Prostate gland (tissue), 2 donors: ENCODE results near the gene ANO10. TPM values are rescaled to one million over a fixed set of nuclear protein-coding genes. Genes with fewer than 3 reads are reported as not detected.
"Not testable (repeated sequence)": the region's sequence is repeated elsewhere in the genome, so short reads cannot be mapped to it uniquely, and the experiment has no call there.

ENCODE experiments used
- DNase-seq: peaks from one replicate; pipeline ENCODE4 v3.0.0-alpha.2; 2019; ENCODE audit warnings: low spot score
- H3K27ac ChIP-seq, 2 donors: fragments of 200-600 bp; sonication (generic); 2 replicates each; pipeline ENCODE4 v1.5.1; 2017 to 2019
- H3K27me3 ChIP-seq: fragments of 200-600 bp; sonication (generic); replicated peaks from 2 replicates; pipeline ENCODE4 v1.5.1; 2019; ENCODE audit not compliant: insufficient read depth
- H3K36me3 ChIP-seq, 2 donors: fragments of 200-600 bp; sonication (generic); 1 replicate in 1 of 2; 2 replicates in 1 of 2; pipeline versions ENCODE4 v1.5.1 to v1.8.1; 2017 to 2019
- H3K4me1 ChIP-seq: fragments of 200-600 bp; sonication (generic); replicated peaks from 2 replicates; pipeline ENCODE4 v1.5.1; 2019
- H3K4me3 ChIP-seq, 2 donors: fragments of 200-600 bp; sonication (generic); 2 replicates each; pipeline ENCODE4 v1.5.1; 2017 to 2019
- H3K9me3 ChIP-seq: fragments of 200-600 bp; sonication (generic); 2 replicates; pipeline ENCODE4 v1.5.1; 2017
- POLR2A ChIP-seq: fragments of 450-650 bp; IDR thresholded peaks from one replicate; pipeline ENCODE4 v1.6.1; 2016; ENCODE audit warnings: antibody characterized with exemption, mild to moderate bottlenecking
- POLR2AphosphoS5 ChIP-seq: sonication (generic); formaldehyde crosslinking; IDR thresholded peaks from one replicate; pipeline ENCODE4 v1.6.1; 2017; ENCODE audit warnings: antibody characterized with exemption
- WGBS: methylation state at CpG from one replicate; pipeline ENCODE4 v1.1.5; 2018; 5-methylcytosine and 5-hydroxymethylcytosine counted together
- intact Hi-C: fragments of 100-400 bp; cut with DNase I; formaldehyde crosslinking; loops from one replicate; pipeline ENCODE4 v1.14.2; 2022
- total RNA-seq, 2 donors: library from RNA; depleted of rRNA; stranded (reverse); fragments of >200 nt; gene quantifications; one replicate each; pipeline ENCODE4 v1.1.0, GENCODE V29; 2016
- TF ChIP-seq, protein P1 (sequence below), 4 experiments: fragments of 200-600 bp in 2 of 4; fragments of 450-650 bp in 2 of 4; sonication (generic) in 2 of 4; IDR thresholded peaks; 1 replicate in 3 of 4; 2 replicates in 1 of 4; pipeline ENCODE4 v1.5.1; 2016 to 2019; ENCODE audit warnings: antibody characterized with exemption in 4 of 4, mild to moderate bottlenecking in 2 of 4, moderate library complexity in 2 of 4

ANO10 gene, protein sequence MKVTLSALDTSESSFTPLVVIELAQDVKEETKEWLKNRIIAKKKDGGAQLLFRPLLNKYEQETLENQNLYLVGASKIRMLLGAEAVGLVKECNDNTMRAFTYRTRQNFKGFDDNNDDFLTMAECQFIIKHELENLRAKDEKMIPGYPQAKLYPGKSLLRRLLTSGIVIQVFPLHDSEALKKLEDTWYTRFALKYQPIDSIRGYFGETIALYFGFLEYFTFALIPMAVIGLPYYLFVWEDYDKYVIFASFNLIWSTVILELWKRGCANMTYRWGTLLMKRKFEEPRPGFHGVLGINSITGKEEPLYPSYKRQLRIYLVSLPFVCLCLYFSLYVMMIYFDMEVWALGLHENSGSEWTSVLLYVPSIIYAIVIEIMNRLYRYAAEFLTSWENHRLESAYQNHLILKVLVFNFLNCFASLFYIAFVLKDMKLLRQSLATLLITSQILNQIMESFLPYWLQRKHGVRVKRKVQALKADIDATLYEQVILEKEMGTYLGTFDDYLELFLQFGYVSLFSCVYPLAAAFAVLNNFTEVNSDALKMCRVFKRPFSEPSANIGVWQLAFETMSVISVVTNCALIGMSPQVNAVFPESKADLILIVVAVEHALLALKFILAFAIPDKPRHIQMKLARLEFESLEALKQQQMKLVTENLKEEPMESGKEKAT
- total RNA-seq = 10 to 100 TPM; 12.4 to 17.7 TPM

DNA sequence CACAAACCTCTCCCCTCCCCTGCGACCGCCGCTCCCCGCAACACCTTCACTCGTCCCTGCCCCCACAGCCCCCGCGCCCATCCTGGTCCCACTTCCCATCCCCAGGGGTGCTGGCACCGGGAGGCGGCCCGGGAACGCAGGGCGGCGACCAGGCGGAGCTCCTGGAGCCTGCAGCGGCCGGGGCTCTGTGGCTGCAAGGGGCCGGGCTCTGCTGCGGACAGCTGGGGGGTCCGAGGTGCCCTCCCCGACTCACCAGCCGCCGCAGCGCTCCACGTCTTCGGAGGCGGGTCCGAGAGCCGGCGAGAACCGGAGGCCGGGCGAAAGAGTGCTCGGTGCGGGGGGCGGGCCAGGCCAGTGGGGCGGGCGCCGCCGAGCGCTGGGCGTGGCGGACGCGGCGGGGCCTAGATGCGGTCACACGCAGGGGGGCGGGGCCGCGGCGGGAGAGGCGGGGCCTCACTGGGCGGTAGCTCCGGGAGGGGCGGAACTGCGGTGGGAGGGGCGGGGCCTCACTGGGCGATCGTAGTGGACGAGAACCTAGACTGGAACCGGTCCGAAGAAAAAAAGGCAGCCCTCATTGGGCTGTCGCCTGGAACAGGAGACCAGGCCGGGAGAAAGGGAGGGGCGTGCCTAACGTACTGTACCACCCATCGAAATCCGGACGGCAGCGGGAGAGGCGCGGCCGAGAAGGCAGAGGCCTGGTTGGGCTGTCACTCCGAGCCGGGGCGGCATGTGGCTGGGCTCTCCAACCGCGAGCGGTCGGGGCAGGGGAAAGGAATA, at the start of gene ANO10:
ANO10 (minus strand) TSS at position 356 of the 777 bp plus-strand sequence. CDS start 16,159 bp downstream, outside the sequence.
- H3K27ac ChIP-seq = peak within 1 kb of the TSS; percentile 85 to 90
- H3K36me3 ChIP-seq = no peaks in the 10 kb centered on the region
- intact Hi-C loops = loop anchor here (5.0 kb wide), 2 partner anchors 70 to 145 kb away; partner anchors contain the start of gene ABHD5
- DNase-seq = peak; percentile 99
- TF ChIP-seq POLR2A = peak; percentile 93
- TF ChIP-seq POLR2AphosphoS5 = peak; percentile 95
- TF ChIP-seq, protein P1, sequence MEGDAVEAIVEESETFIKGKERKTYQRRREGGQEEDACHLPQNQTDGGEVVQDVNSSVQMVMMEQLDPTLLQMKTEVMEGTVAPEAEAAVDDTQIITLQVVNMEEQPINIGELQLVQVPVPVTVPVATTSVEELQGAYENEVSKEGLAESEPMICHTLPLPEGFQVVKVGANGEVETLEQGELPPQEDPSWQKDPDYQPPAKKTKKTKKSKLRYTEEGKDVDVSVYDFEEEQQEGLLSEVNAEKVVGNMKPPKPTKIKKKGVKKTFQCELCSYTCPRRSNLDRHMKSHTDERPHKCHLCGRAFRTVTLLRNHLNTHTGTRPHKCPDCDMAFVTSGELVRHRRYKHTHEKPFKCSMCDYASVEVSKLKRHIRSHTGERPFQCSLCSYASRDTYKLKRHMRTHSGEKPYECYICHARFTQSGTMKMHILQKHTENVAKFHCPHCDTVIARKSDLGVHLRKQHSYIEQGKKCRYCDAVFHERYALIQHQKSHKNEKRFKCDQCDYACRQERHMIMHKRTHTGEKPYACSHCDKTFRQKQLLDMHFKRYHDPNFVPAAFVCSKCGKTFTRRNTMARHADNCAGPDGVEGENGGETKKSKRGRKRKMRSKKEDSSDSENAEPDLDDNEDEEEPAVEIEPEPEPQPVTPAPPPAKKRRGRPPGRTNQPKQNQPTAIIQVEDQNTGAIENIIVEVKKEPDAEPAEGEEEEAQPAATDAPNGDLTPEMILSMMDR (IDR thresholded peaks at IDR 0.05) = no peak
- H3K9me3 ChIP-seq = no peaks in the 10 kb centered on the region
- H3K4me1 ChIP-seq = no peaks in the 10 kb centered on the region
- H3K4me3 ChIP-seq = peak within 1 kb of the TSS; percentile 86 to 96
- no peaks in the 10 kb centered on the region for H3K27me3 ChIP-seq
- WGBS = under 1% methylated on average over 80 of the region's 80 CpGs

DNA sequence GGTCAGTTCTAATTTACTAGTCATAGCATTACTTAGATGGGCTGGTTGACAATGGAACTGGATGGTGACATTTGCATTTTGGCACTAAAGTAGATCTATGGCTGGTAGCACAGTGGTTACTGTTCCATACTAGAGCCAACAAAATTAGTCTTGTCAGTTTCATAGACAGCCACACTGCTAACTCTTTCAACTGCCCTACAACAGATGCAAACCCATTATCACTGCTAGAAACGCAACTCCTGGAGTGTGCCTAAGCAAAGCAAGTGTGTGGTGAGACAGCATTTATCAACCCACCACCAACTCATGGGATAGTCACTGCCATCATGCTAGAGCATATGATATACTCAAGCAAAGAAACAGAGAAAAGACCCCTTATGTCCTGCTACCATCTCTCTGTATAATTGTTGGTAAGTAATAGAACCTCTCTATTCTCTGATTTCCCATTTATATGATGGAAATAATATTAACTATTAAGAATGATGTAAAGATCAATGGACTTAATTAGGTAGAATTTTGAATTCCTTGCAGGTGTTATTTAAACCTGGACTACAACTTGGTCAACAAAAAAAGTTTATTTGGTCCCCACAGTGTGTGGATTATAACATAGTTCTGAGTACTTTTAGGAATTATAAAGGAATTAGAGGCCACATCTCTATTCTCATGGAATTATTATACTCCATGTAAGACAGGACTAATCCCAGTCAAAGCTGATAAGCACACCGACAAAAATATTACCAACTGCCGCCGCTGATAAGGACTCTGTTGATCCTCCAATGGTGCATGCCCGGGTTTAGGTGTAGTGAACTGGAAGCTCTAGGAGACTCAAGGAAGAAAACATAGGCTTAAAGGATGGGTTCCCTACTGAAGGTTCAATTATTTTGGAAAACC, 49.1 kb upstream of the ANO10 start:
- H3K9me3 ChIP-seq = no peaks in the 10 kb centered on the region
- intact Hi-C loops = no loop called here
- no peaks in the 10 kb centered on the region for H3K4me1 ChIP-seq
- H3K27ac ChIP-seq = no peak overlapping the region
- H3K36me3 ChIP-seq = no peaks in the 10 kb centered on the region
- TF ChIP-seq POLR2A (no peak), POLR2AphosphoS5 (no peak)
- TF ChIP-seq, protein P1 (IDR thresholded peaks at IDR 0.05) = no peak
- DNase-seq = no peak
- 94% methylated on average over 5 of the region's 5 CpGs for WGBS
- no peaks in the 10 kb centered on the region for H3K27me3 ChIP-seq
- H3K4me3 ChIP-seq = no peak overlapping the region

DNA sequence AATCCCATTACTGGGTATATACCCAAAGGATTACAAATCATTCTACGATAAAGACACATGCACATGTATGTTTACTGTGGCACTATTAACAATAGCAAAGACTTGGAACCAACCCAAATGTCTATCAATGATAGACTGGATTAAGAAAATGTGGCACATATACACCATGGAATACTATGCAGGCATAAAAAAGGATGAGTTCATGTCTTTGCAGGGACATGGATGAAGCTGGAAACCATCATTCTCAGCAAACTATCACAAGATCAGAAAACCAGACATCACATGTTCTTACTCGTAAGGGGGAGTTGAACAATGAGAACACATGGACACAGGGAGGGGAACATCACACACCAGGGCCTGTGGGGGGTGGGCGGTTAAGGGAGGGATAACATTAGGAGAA, 43.2 kb upstream of the ANO10 start:
- H3K9me3 ChIP-seq, H3K27ac ChIP-seq, DNase-seq, H3K27me3 ChIP-seq, intact Hi-C loops, H3K4me1 ChIP-seq, H3K36me3 ChIP-seq, H3K4me3 ChIP-seq: not testable (repeated sequence)
- 94% methylated on average over 3 of the region's 3 CpGs for WGBS

GRCh38 chr3:43661376-43661775, 39.6 kb upstream of the ANO10 start:
- H3K9me3 ChIP-seq, H3K4me1 ChIP-seq, H3K27ac ChIP-seq, H3K4me3 ChIP-seq, DNase-seq, intact Hi-C loops, H3K27me3 ChIP-seq, H3K36me3 ChIP-seq: not testable (repeated sequence)
- 74% methylated on average over 1 of the region's 1 CpG for WGBS

GRCh38 chr3:43659250-43659880, 37.6 kb upstream of the ANO10 start:
- Histone ChIP-seq H3K4me3 (no peak overlapping the region), H3K27me3 (no peaks in the 10 kb centered on the region), H3K27ac (no peak overlapping the region), H3K36me3 (no peaks in the 10 kb centered on the region), H3K9me3 (no peaks in the 10 kb centered on the region), H3K4me1 (no peaks in the 10 kb centered on the region)
- TF ChIP-seq, protein P1 (IDR thresholded peaks at IDR 0.05) = no peak
- TF ChIP-seq POLR2AphosphoS5 (no peak), POLR2A (no peak)
- intact Hi-C loops = no loop called here
- DNase-seq = no peak
- 80% methylated on average over 13 of the region's 13 CpGs for WGBS

DNA sequence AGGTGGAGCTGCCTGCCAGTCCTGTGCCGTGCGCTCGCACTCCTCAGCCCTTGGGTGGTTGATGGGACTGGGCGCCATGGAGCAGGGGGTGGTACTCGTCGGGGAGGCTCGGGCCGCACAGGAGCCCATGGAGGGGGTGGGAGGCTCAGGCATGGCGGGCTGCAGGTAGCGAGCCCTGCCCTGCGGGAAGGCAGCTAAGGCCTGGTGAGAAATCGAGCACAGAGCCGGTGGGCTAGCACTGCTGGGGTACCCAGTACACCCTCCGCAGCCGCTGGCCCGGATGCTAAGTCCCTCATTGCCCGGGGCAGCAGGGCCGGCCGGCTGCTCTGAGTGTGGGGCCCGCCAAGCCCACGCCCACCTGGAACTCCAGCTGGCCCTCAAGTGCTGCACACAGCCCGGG, 34.6 kb upstream of the ANO10 start:
- WGBS = over 99% methylated on average over 13 of the region's 22 CpGs
- intact Hi-C loops, DNase-seq, H3K4me1 ChIP-seq, H3K36me3 ChIP-seq, H3K27me3 ChIP-seq, H3K27ac ChIP-seq, H3K4me3 ChIP-seq, H3K9me3 ChIP-seq: not testable (repeated sequence)
